ENCODE measurements around the gene ZNF143.

The ZNF143 gene

GRCh38 chr11:9574622-9575259 lies 113.9 kb downstream of the ZNF143 start:
- DNase-seq (ENCODE audit: low read depth, low spot score) = no peak

DNA sequence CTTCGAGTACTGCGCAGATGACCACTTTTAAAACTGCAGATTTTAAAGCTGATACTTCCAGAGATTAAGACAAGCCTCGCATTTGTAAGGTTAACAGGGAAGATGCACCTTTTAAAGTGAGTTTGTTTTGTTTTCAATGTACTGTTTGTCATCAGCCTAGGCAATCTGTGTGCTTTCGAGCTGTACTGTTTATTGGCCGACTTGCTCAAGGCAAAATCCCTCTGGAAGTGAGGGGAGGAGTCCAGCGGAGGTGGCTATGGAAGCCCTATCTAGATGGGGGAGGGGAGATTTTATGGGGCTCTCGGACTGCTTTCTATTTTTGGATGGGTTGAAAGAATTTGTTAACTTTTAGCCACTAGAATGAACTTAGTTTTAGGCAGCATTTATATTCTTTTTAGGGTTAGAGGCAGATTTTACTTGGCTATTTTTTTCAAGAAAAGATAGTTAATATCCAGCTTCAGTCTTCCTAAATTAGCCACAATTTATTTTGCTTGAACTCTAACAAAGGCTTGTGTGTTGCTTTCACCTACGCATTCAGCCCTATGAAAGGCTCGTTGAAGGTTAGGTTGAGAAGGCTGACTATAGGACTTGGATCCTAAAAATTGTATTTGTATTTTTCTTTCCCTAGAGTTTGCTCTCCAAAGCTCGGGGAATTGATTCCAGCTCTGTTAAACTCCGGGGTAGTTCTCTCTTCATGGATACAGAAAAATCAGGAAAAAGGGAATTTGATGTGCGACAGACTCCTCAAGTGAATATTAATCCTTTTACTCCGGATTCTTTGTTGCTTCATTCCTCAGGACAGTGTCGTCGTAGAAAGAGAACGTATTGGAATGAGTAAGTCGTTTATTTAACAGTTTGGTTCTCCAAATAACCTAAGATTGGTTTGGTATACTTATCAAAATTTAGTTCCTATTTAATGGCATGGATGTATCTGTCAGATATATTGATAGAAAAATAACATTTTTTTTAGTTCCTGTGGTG lies 114.7 kb downstream of the ZNF143 start:
- DNase-seq (ENCODE audit: low read depth, low spot score) = no peak

DNA sequence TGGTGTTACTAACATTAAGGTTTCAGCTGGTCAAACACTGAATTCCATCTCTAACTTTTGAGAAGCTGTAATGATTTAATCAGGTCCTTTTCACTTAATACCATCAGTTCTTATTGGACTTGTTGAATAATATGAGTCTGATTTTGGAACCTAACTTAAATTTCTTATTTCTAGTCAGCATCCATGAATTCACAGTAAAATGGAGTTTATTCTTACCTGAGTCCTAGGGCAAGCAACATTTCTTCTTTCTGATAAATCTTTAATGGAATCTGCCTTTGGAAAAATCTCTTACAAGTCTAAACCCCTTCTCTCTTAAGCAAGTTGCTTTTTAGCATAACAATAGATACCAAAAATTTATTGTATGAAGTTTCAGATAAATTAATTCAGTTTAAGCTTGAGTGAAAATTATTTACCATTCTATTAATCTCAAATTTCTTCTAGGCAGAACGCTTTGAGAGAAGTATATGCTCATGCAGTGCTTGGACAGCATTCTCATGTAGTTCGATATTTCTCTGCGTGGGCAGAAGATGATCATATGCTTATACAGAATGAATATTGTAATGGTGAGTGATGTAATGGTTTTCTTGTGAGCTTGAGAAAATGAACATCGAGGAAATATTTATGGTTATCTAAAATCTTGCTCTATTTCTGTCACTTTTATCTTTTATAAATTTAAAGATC lies 116.0 kb downstream of the ZNF143 start:
- DNase-seq (ENCODE audit: low read depth, low spot score) = no peak

DNA sequence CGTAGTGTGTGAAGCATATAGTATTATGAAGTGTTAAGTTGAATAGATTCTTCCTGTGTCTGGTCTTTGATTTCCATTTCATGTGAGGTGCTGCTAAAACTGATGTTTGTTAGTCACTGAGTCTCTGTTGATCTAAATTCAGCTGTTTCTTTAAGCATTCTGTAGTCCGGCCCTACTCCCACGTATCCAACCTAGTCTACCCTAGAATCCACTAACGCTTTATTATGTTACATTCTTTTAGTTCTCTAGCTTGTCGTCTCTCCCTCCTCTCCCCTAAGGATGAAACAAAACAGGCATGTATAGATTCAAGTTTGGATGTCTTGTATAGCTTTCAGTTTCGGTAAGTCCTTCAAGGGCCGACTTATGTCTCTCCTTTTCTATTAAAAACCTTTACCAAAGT lies 116.7 kb downstream of the ZNF143 start:
- no peak for DNase-seq (ENCODE audit: low read depth, low spot score)

All from activated CD4-positive, CD25-positive, alpha-beta regulatory T cell treated with anti-CD3 and anti-CD28 coated beads, Interleukin-2, amount 50 U/mL, for 16 hours (primary cell).